GM23338 (cell line): ENCODE data around the gene RFFL. TPM values are rescaled to one million over a fixed set of nuclear protein-coding genes. Genes with fewer than 3 reads are reported as not detected.

Experiments
- ATAC-seq: fragments of 200-7000 bp; cut with Tn5 transposase; 3 replicates; pipeline ENCODE4 v1.9.1; 2020
- DNase-seq: peaks from one replicate; pipeline ENCODE4 v3.0.0-alpha.2; 2015; ENCODE audit warnings: low spot score
- H2AFZ ChIP-seq: fragments of 200-600 bp; sonication (generic); 2 replicates; pipeline ENCODE4 v1.8.0; 2016; ENCODE audit warnings: antibody characterized with exemption, mild to moderate bottlenecking, moderate library complexity
- H3F3A ChIP-seq: fragments of 200-600 bp; sonication (generic); replicated peaks from 2 replicates; pipeline ENCODE4 v1.8.0; 2017; ENCODE audit warnings: antibody characterized with exemption, mixed run types, low read depth
- H3K27ac ChIP-seq: fragments of 200-600 bp; sonication (generic); 2 replicates; pipeline ENCODE4 v1.6.1; 2016; ENCODE audit warnings: low read depth
- H3K27me3 ChIP-seq: fragments of 200-600 bp; sonication (generic); 2 replicates; pipeline ENCODE4 v1.8.0; 2016; ENCODE audit warnings: mild to moderate bottlenecking, mixed run types, moderate library complexity; ENCODE audit not compliant: insufficient read depth
- H3K36me3 ChIP-seq: fragments of 200-600 bp; sonication (generic); 2 replicates; pipeline ENCODE4 v1.8.0; 2016; ENCODE audit warnings: mild to moderate bottlenecking; ENCODE audit not compliant: insufficient read depth
- H3K4me1 ChIP-seq: fragments of 200-600 bp; sonication (generic); 2 replicates; pipeline ENCODE4 v1.8.0; 2016; ENCODE audit warnings: mild to moderate bottlenecking, moderate library complexity; ENCODE audit not compliant: insufficient read depth
- H3K4me2 ChIP-seq: fragments of 200-600 bp; sonication (generic); 2 replicates; pipeline ENCODE4 v1.7.1; 2017; ENCODE audit warnings: mixed run types
- H3K4me3 ChIP-seq: fragments of 200-600 bp; sonication (generic); 2 replicates; pipeline ENCODE4 v1.6.1; 2016; ENCODE audit warnings: mixed run types
- H3K79me2 ChIP-seq: fragments of 200-600 bp; sonication (generic); replicated peaks from 2 replicates; pipeline ENCODE4 v1.8.0; 2017; ENCODE audit warnings: mild to moderate bottlenecking; ENCODE audit not compliant: insufficient read depth
- H3K9me2 ChIP-seq: fragments of 200-600 bp; sonication (generic); 2 replicates; pipeline ENCODE4 v1.8.0; 2017; ENCODE audit not compliant: insufficient read depth
- H4K20me1 ChIP-seq: fragments of 200-600 bp; sonication (generic); replicated peaks from 2 replicates; pipeline ENCODE4 v1.8.0; 2017; ENCODE audit warnings: mild to moderate bottlenecking; ENCODE audit not compliant: insufficient read depth
- H3K27ac Mint-ChIP-seq: 2 replicates; pipeline ENCODE4 v1.8.0; 2020; ENCODE audit warnings: inconsistent platforms, mild to moderate bottlenecking, moderate library complexity, mixed read lengths
- H3K27me3 Mint-ChIP-seq: 3 replicates; pipeline ENCODE4 v1.8.0; 2022; ENCODE audit warnings: low read depth, mild to moderate bottlenecking, moderate library complexity, mixed read lengths, inconsistent platforms; ENCODE audit not compliant: insufficient read depth, poor library complexity
- H3K36me3 Mint-ChIP-seq: 3 replicates; pipeline ENCODE4 v1.8.0; 2021; ENCODE audit warnings: low read depth, mild to moderate bottlenecking, inconsistent platforms, moderate library complexity, mixed read lengths
- H3K4me1 Mint-ChIP-seq: 3 replicates; pipeline ENCODE4 v1.8.0; 2020; ENCODE audit warnings: mild to moderate bottlenecking, inconsistent platforms, mixed read lengths
- H3K4me3 Mint-ChIP-seq: 3 replicates; pipeline ENCODE4 v1.8.0; 2021; ENCODE audit warnings: moderate library complexity, mild to moderate bottlenecking, inconsistent platforms, mixed read lengths
- H3K9me3 Mint-ChIP-seq: 3 replicates; pipeline ENCODE4 v1.8.0; 2020; ENCODE audit warnings: moderate library complexity, mild to moderate bottlenecking, inconsistent platforms, mixed read lengths
- CREB1 ChIP-seq: fragments of 250-450 bp; sonication (Bioruptor Pico); IDR thresholded peaks from 2 replicates; pipeline ENCODE4 v1.5.0; 2020; ENCODE audit warnings: low read depth, mild to moderate bottlenecking, moderate library complexity
- ETS1 ChIP-seq: IDR thresholded peaks from 2 replicates; pipeline ENCODE4 v1.6.1; 2016; ENCODE audit warnings: antibody characterized with exemption
- EZH2 ChIP-seq: fragments of 200-600 bp; sonication (generic); IDR thresholded peaks from one replicate; pipeline ENCODE4 v1.8.0; 2017; ENCODE audit warnings: antibody characterized with exemption, mild to moderate bottlenecking, low read depth; ENCODE audit not compliant: unreplicated experiment
- EZH2phosphoT487 ChIP-seq: fragments of 200-600 bp; sonication (generic); IDR thresholded peaks from one replicate; pipeline ENCODE4 v1.8.1; 2018; ENCODE audit warnings: antibody characterized with exemption; ENCODE audit not compliant: unreplicated experiment
- JUNB ChIP-seq: IDR thresholded peaks from one replicate; pipeline ENCODE4 v1.6.1; 2016; ENCODE audit warnings: antibody characterized with exemption; ENCODE audit not compliant: unreplicated experiment
- NANOG ChIP-seq: IDR thresholded peaks from 2 replicates; pipeline ENCODE4 v1.6.1; 2016; ENCODE audit warnings: antibody characterized with exemption, borderline replicate concordance
- POLR2AphosphoS5 ChIP-seq: IDR thresholded peaks from 2 replicates; pipeline ENCODE4 v1.6.1; 2016; ENCODE audit warnings: antibody characterized with exemption, low read depth
- STAT1 ChIP-seq: IDR thresholded peaks from one replicate; pipeline ENCODE4 v1.6.1; 2016; ENCODE audit warnings: antibody characterized with exemption; ENCODE audit not compliant: unreplicated experiment
- ZNF114 ChIP-seq: fragments of 250-450 bp; sonication (Bioruptor Pico); IDR thresholded peaks from 2 replicates; pipeline ENCODE4 v1.5.0; 2020; ENCODE audit warnings: mild to moderate bottlenecking, moderate library complexity
- ZNF331 ChIP-seq: fragments of 250-450 bp; sonication (Bioruptor Pico); IDR thresholded peaks from 2 replicates; pipeline ENCODE4 v1.5.0; 2020; ENCODE audit warnings: low read depth, mild to moderate bottlenecking, moderate library complexity
- ZNF462 ChIP-seq: fragments of 250-450 bp; sonication (Bioruptor Pico); IDR thresholded peaks from 2 replicates; pipeline ENCODE4 v1.5.0; 2020; ENCODE audit warnings: mild to moderate bottlenecking, moderate library complexity
- polyA plus RNA-seq: library from polyadenylated mRNA; unstranded; fragments of >200 nt; fragmentation: Nextera tagmentation; extraction: Ambion mirVana; gene quantifications from 2 replicates; pipeline ENCODE4 v1.2.1, GENCODE V29; 2016
- total RNA-seq: library from RNA; depleted of rRNA; stranded (reverse); fragments of >200 nt; shearing (Covaris generic); gene quantifications from 2 replicates; pipeline ENCODE4 v1.2.3, GENCODE V29; 2014

The RFFL gene
- total and polyA plus RNA-seq, 2 experiments from 2014 or later: 4.1 to 22.2 TPM

- Histone ChIP-seq H3K27me3 (no peaks in the 10 kb centered on the region), H3K4me2 (no peak overlapping the region), H3K4me3 (no peak overlapping the region), H4K20me1 (peaks cover 9% of the 10 kb centered on the region; the same call in 1 of the 2 replicates), H2AFZ (no peak overlapping the region), H3K36me3 (no peaks in the 10 kb centered on the region), H3K9me2 (no peaks in the 10 kb centered on the region), H3K4me1 (peaks cover 20% of the 10 kb centered on the region), H3K79me2 (peaks cover 8% of the 10 kb centered on the region), H3K27ac (no peak overlapping the region), H3F3A (no peaks in the 10 kb centered on the region)
- H3K36me3 Mint-ChIP-seq: no peaks in the 10 kb centered on the region
- no peak for DNase-seq
- H3K27ac Mint-ChIP-seq: no peak overlapping the region
- ATAC-seq: no peak
- no peak overlapping the region for H3K4me3 Mint-ChIP-seq
- H3K4me1 Mint-ChIP-seq: peaks cover 31% of the 10 kb centered on the region
- no peaks in the 10 kb centered on the region for H3K9me3 Mint-ChIP-seq
- no peaks in the 10 kb centered on the region for H3K27me3 Mint-ChIP-seq
- TF ChIP-seq ZNF331 (CRISPR knock-in tag) (no peak), STAT1 (no peak), POLR2AphosphoS5 (no peak), EZH2 (no peak), ZNF462 (CRISPR knock-in tag) (no peak), EZH2phosphoT487 (no peak), ETS1 (no peak), ZNF114 (no peak), NANOG (no peak), JUNB (no peak), CREB1 (CRISPR knock-in tag) (no peak)
These were observed 13.4 kb upstream of the RFFL start for GRCh38 chr17:35076874-35077273.
